HCT116 (cell line): ENCODE data around the gene ACTL6B. TPM values are rescaled to one million over a fixed set of nuclear protein-coding genes. Genes with fewer than 3 reads are reported as not detected.

Experiments
- ATAC-seq: fragments of 200-7000 bp; cut with Tn5 transposase; 2 replicates; pipeline ENCODE4 v1.9.1; 2020; ENCODE audit warnings: mild to moderate bottlenecking, moderate library complexity
- BruUV-seq: library from RNA; stranded (reverse); fragments of 400-500 nt; replicated peaks from 2 replicates; lab custom pipeline; 2021; lab: Mats Ljungman, UMichigan
- CTCF ChIA-PET: fragments of 300-600 bp; sonication (Branson Sonifier 250); formaldehyde crosslinking; loops from one replicate; lab custom pipeline; 2021; ENCODE audit warnings: antibody characterized with exemption; lab: Charles Lee
- POLR2A ChIA-PET: fragments of 300-600, 350-600 bp; sonication (Branson Sonifier 250); formaldehyde crosslinking; loops from one replicate; lab custom pipeline; 2021; ENCODE audit warnings: antibody characterized with exemption; lab: Charles Lee
- RAD21 ChIA-PET, 2 experiments: fragments of 300-600 bp; sonication (Branson Sonifier 250); formaldehyde crosslinking; loops; one replicate each; lab custom pipeline; 2023; ENCODE audit warnings: low total read pairs in 2 of 2; ENCODE audit not compliant: uncharacterized antibody in 2 of 2, unreplicated experiment in 2 of 2, low non-redundant PET in 1 of 2; lab: Charles Lee
- DNase-seq: peaks from one replicate; pipeline ENCODE4 v3.0.0-alpha.2; 2010; ENCODE audit warnings: low read depth, low spot score
- H2AFZ ChIP-seq: fragments of 200-600 bp; shearing (Covaris generic), sonication (generic); 2 replicates; pipeline ENCODE4 v1.6.1; 2017; ENCODE audit warnings: low read depth, mixed run types, mixed read lengths, antibody characterized with exemption, low read length; ENCODE audit not compliant: poor library complexity, severe bottlenecking
- H3K27ac ChIP-seq: 2 replicates; pipeline ENCODE4 v1.5.1; 2012; ENCODE audit warnings: low read depth, low read length
- H3K27me3 ChIP-seq: fragments of 200-600 bp; sonication (generic); 2 replicates; pipeline ENCODE4 v1.6.1; 2016; ENCODE audit warnings: mixed run types, low read length, mixed read lengths; ENCODE audit not compliant: insufficient read depth
- H3K36me3 ChIP-seq, 2 experiments: fragments of 200-500 bp in 1 of 2; fragments of 200-600 bp in 1 of 2; sonication (Bioruptor generic) in 1 of 2; sonication (generic) in 1 of 2; 2 replicates each; pipeline versions ENCODE4 v1.5.1 to v1.6.1; 2014 to 2016; ENCODE audit warnings: low read length in 2 of 2, inconsistent platforms in 1 of 2, mixed read lengths in 1 of 2, mixed run types in 1 of 2; ENCODE audit not compliant: insufficient read depth in 2 of 2, control insufficient read depth in 1 of 2
- H3K4me1 ChIP-seq, 2 experiments: fragments of 200-600 bp in 1 of 2; sonication (generic) in 1 of 2; 2 replicates each; pipeline versions ENCODE4 v1.5.1 to v1.6.1; 2012 to 2017; ENCODE audit warnings: low read length in 2 of 2, inconsistent platforms in 1 of 2, mild to moderate bottlenecking in 1 of 2, mixed read lengths in 1 of 2, mixed run types in 1 of 2, moderate library complexity in 1 of 2; ENCODE audit not compliant: insufficient read depth in 2 of 2, control insufficient read depth in 1 of 2
- H3K4me2 ChIP-seq: fragments of 200-600 bp; sonication (generic); 2 replicates; pipeline ENCODE4 v1.6.1; 2017; ENCODE audit warnings: mixed run types, low read length, mixed read lengths
- H3K4me3 ChIP-seq, 2 experiments: fragments of 200-600 bp in 1 of 2; sonication (generic) in 1 of 2; replicated peaks in 1 of 2; 2 replicates each; pipeline ENCODE4 v1.5.1; 2011 to 2016; ENCODE audit warnings: low read length in 2 of 2, control low read depth in 1 of 2, low read depth in 1 of 2, mild to moderate bottlenecking in 1 of 2, mixed read lengths in 1 of 2, mixed run types in 1 of 2
- H3K79me2 ChIP-seq: fragments of 200-600 bp; sonication (generic); 2 replicates; pipeline ENCODE4 v1.6.1; 2017; ENCODE audit warnings: mild to moderate bottlenecking, mixed run types, low read length, moderate library complexity, mixed read lengths; ENCODE audit not compliant: insufficient read depth
- H3K9ac ChIP-seq: fragments of 200-600 bp; sonication (generic); 2 replicates; pipeline ENCODE4 v1.6.1; 2016; ENCODE audit warnings: low read length, mixed read lengths
- H3K9me2 ChIP-seq: fragments of 200-600 bp; sonication (generic), shearing (Covaris generic); 2 replicates; pipeline ENCODE4 v1.6.1; 2017; ENCODE audit warnings: mixed run types, mild to moderate bottlenecking, moderate library complexity; ENCODE audit not compliant: insufficient read depth
- H3K9me3 ChIP-seq, 2 experiments: fragments of 200-500 bp in 1 of 2; fragments of 200-600 bp in 1 of 2; sonication (Bioruptor generic) in 1 of 2; sonication (generic) in 1 of 2; 2 replicates each; pipeline ENCODE4 v1.6.1; 2014 to 2017; ENCODE audit warnings: low read length in 2 of 2, mixed read lengths in 2 of 2, inconsistent platforms in 1 of 2, low read depth in 1 of 2, mild to moderate bottlenecking in 1 of 2, mixed run types in 1 of 2, moderate library complexity in 1 of 2; ENCODE audit not compliant: control insufficient read depth in 1 of 2, insufficient read depth in 1 of 2
- H4K20me1 ChIP-seq: fragments of 200-600 bp; sonication (generic), shearing (Covaris generic); 2 replicates; pipeline ENCODE4 v1.6.1; 2017; ENCODE audit warnings: mixed run types, mild to moderate bottlenecking, moderate library complexity; ENCODE audit not compliant: insufficient read depth
- CBX3 ChIP-seq: IDR thresholded peaks from 2 replicates; pipeline ENCODE4 v1.6.1; 2012; ENCODE audit warnings: low read depth
- EGR1 ChIP-seq: IDR thresholded peaks from 2 replicates; pipeline ENCODE4 v1.6.1; 2012; ENCODE audit warnings: low read depth
- EZH2phosphoT487 ChIP-seq: fragments of 200-600 bp; IDR thresholded peaks from 2 replicates; pipeline ENCODE4 v1.6.1; 2018; ENCODE audit warnings: antibody characterized with exemption, borderline replicate concordance
- FOSL1 ChIP-seq: IDR thresholded peaks from 2 replicates; pipeline ENCODE4 v1.6.1; 2012; ENCODE audit warnings: low read depth
- JUND ChIP-seq: IDR thresholded peaks from 2 replicates; pipeline ENCODE4 v1.6.1; 2012
- POLR2A ChIP-seq: IDR thresholded peaks from 2 replicates; pipeline ENCODE4 v1.7.0; 2011; ENCODE audit warnings: borderline replicate concordance; ENCODE audit not compliant: insufficient read depth, insufficient read length; ENCODE audit errors: extremely low read depth
- POLR2AphosphoS5 ChIP-seq: IDR thresholded peaks from 2 replicates; pipeline ENCODE4 v1.6.1; 2011; ENCODE audit warnings: mild to moderate bottlenecking, low read depth, low read length, moderate library complexity
- RAD21 ChIP-seq: IDR thresholded peaks from 2 replicates; pipeline ENCODE4 v1.6.1; 2012; ENCODE audit warnings: low read depth, mild to moderate bottlenecking
- SP1 ChIP-seq: IDR thresholded peaks from 2 replicates; pipeline ENCODE4 v1.6.1; 2012; ENCODE audit warnings: low read depth
- SRF ChIP-seq: IDR thresholded peaks from 2 replicates; pipeline ENCODE4 v1.6.1; 2012; ENCODE audit warnings: low read depth
- ZFX ChIP-seq: fragments of 450-650 bp; IDR thresholded peaks from 2 replicates; pipeline ENCODE4 v1.6.1; 2017
- ZNF274 ChIP-seq: fragments of 200-500 bp; sonication (Bioruptor generic); IDR thresholded peaks from 2 replicates; pipeline ENCODE4 v1.6.1; 2014; ENCODE audit warnings: mild to moderate bottlenecking, low read depth, low read length, inconsistent platforms
- intact Hi-C: fragments of 100-400 bp; cut with micrococcal nuclease; formaldehyde crosslinking; loops from 2 replicates; pipeline ENCODE4 v1.10.0; 2022
- total RNA-seq: library from RNA; stranded (reverse); gene quantifications from one replicate; pipeline ENCODE4 v1.2.1, GENCODE V29; 2021; ENCODE audit not compliant: unreplicated experiment
- TF ChIP-seq, protein P1 (sequence below), 3 experiments: fragments of 200-600 bp in 1 of 3; sonication (generic) in 1 of 3; IDR thresholded peaks in 2 of 3; conservative IDR thresholded peaks in 1 of 3; 2 replicates each; pipeline ENCODE4 v1.5.1; 2012 to 2017; ENCODE audit warnings: low read depth in 2 of 3, low read length in 2 of 3, antibody characterized with exemption in 1 of 3, borderline replicate concordance in 1 of 3, control low read depth in 1 of 3, mild to moderate bottlenecking in 1 of 3, mixed read lengths in 1 of 3, mixed run types in 1 of 3, moderate library complexity in 1 of 3; ENCODE audit not compliant: insufficient read depth in 1 of 3
- TF ChIP-seq, protein P2 (sequence below): IDR thresholded peaks from 2 replicates; pipeline ENCODE4 v1.6.1; 2012
- TF ChIP-seq, protein P3 (sequence below): IDR thresholded peaks from 2 replicates; pipeline ENCODE4 v1.6.1; 2012

The ACTL6B gene
- total RNA-seq, 1 experiment from 2014 or later = not detected

DNA sequence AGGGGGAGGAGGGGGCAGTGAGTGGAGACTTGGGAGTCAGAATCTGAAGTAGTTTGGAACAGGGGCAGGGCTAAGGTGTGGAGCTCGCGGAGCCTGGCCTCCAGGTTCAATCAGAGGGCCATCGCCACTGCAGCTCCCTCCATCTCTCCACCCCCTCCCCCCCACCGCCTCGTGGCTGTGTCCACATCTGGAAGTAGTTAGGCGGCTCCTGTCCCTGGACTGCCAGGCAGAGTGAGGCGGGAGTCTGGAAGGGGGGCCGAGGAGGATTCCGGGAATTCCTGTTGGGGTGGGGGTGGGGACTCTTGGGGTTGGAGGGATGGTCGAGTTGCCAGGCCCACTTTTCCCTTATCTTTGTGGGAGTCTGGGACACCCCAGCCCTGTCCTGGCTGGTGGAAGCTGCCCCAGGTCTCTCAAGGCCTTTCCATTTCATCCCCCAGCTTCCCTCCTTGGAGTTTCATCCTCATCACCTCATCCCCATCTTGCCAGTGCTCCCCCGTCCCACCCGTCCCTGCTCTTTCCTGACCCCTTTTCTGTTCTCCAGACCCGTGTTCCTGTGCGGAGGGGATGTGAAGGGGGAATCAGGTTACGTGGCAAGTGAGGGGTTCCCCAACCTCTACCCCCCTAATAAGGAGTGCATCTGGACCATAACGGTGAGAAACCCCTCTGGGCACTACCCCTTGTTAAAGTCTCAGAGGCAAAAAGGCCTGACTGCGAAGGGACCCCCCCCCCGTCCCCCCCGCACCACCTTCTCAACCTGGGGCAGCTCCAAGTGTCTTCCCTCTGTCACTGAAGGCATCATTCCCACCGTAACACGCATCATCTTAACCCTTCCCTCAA is 53.1 kb downstream of the ACTL6B start:
- H2AFZ ChIP-seq = no peak overlapping the region
- no TSS peak for BruUV-seq
- H3K27ac ChIP-seq = peak overlapping the region; percentile 5; the same call in 1 of the 2 replicates
- H3K36me3 ChIP-seq = no peaks in the 10 kb centered on the region
- no peak overlapping the region for H3K4me3 ChIP-seq
- H3K4me1 ChIP-seq = peaks cover 4 to 50% of the 10 kb centered on the region in 2 experiments
- no peaks in the 10 kb centered on the region for H3K27me3 ChIP-seq
- TF ChIP-seq, protein P1, sequence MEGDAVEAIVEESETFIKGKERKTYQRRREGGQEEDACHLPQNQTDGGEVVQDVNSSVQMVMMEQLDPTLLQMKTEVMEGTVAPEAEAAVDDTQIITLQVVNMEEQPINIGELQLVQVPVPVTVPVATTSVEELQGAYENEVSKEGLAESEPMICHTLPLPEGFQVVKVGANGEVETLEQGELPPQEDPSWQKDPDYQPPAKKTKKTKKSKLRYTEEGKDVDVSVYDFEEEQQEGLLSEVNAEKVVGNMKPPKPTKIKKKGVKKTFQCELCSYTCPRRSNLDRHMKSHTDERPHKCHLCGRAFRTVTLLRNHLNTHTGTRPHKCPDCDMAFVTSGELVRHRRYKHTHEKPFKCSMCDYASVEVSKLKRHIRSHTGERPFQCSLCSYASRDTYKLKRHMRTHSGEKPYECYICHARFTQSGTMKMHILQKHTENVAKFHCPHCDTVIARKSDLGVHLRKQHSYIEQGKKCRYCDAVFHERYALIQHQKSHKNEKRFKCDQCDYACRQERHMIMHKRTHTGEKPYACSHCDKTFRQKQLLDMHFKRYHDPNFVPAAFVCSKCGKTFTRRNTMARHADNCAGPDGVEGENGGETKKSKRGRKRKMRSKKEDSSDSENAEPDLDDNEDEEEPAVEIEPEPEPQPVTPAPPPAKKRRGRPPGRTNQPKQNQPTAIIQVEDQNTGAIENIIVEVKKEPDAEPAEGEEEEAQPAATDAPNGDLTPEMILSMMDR (IDR thresholded peaks at IDR 0.05 in 2 of 3, conservative IDR thresholded peaks at IDR 0.05 in 1 of 3; ENCODE audit: borderline replicate concordance in 1 of 3, insufficient read depth in 1 of 3, low read depth in 2 of 3, low read length in 2 of 3) = no peak
- TF ChIP-seq EZH2phosphoT487 (no peak), FOSL1 (no peak)
- ChIA-PET RAD21 (no interaction called here), CTCF (interaction anchor here (1.2 kb wide), 1 partner anchor 17 kb away, joined by 3 read pairs; the partner anchor contains the start of gene FBXO24), POLR2A (interaction anchor here (0.8 to 3.3 kb wide), 2 partner anchors 17 to 33 kb away, joined by 3 to 10 read pairs; partner anchors contain the start of genes FBXO24 and LRCH4)
- H3K9ac ChIP-seq = peak overlapping the region; percentile 23; the same call in 1 of the 2 replicates
- intact Hi-C loops = no loop called here
- peak overlapping the region; percentile 86 for H3K4me2 ChIP-seq
- H3K9me3 ChIP-seq = no peaks in the 10 kb centered on the region
- DNase-seq = no peak
- H4K20me1 ChIP-seq = no peaks in the 10 kb centered on the region
- no peaks in the 10 kb centered on the region for H3K79me2 ChIP-seq
- no peaks in the 10 kb centered on the region for H3K9me2 ChIP-seq
- no peak for ATAC-seq

DNA sequence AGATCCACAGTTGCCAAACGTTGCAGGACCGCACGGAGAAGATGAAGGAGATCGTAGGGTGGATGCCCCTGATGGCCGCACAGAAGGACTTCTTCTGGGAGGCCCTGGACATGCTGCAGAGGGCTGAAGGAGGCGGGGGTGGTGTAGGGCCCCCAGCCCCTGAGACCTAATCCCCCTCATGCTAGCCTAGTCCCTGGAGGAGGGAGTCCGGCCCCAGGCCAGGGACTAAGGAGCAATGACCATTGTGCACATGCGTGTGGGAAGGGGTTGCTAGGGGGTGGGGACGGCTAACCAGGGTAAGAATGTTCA is 55.6 kb downstream of the ACTL6B start:
- Histone ChIP-seq H2AFZ (no peak overlapping the region), H3K9me2 (no peaks in the 10 kb centered on the region), H3K4me3 (no peak overlapping the region), H3K4me1 (peaks cover 0 to 42% of the 10 kb centered on the region in 2 experiments; a peak in 3 of 4 replicates), H3K27me3 (no peaks in the 10 kb centered on the region), H3K27ac (no peak overlapping the region), H4K20me1 (no peaks in the 10 kb centered on the region), H3K4me2 (no peak overlapping the region), H3K9me3 (no peaks in the 10 kb centered on the region), H3K79me2 (no peaks in the 10 kb centered on the region), H3K9ac (no peak overlapping the region), H3K36me3 (no peaks in the 10 kb centered on the region)
- ChIA-PET RAD21 (no interaction called here), CTCF (no interaction called here), POLR2A (no interaction called here)
- BruUV-seq = no TSS peak
- no peak for DNase-seq
- no peak for ATAC-seq
- intact Hi-C loops = no loop called here
- TF ChIP-seq, protein P1 (IDR thresholded peaks at IDR 0.05 in 2 of 3, conservative IDR thresholded peaks at IDR 0.05 in 1 of 3; ENCODE audit: borderline replicate concordance in 1 of 3, insufficient read depth in 1 of 3, low read depth in 2 of 3, low read length in 2 of 3) = no peak
- no peak for TF ChIP-seq SP1
- no peak for TF ChIP-seq EZH2phosphoT487
- no peak for TF ChIP-seq SRF
- no peak for TF ChIP-seq FOSL1
- no peak for TF ChIP-seq CBX3
- TF ChIP-seq, protein P2, sequence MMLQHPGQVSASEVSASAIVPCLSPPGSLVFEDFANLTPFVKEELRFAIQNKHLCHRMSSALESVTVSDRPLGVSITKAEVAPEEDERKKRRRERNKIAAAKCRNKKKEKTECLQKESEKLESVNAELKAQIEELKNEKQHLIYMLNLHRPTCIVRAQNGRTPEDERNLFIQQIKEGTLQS = no peak
- no peak for TF ChIP-seq ZFX
- TF ChIP-seq, protein P3, sequence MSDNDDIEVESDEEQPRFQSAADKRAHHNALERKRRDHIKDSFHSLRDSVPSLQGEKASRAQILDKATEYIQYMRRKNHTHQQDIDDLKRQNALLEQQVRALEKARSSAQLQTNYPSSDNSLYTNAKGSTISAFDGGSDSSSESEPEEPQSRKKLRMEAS = no peak
- no peak for TF ChIP-seq POLR2A
- no peak for TF ChIP-seq JUND
- no peak for TF ChIP-seq ZNF274
- no peak for TF ChIP-seq RAD21
- TF ChIP-seq POLR2AphosphoS5 = no peak
- TF ChIP-seq EGR1 = no peak
